Left lung (tissue), 10 donors: ENCODE measurements around the gene PGM2. TPM values are rescaled to one million over a fixed set of nuclear protein-coding genes. Genes with fewer than 3 reads are reported as not detected.
A peak's percentile ranks its signal among the peaks of the same experiment; 100 is the strongest.

ENCODE experiments used
- ATAC-seq: fragments of 200-7000 bp; cut with Tn5 transposase; one replicate; pipeline ENCODE4 v1.9.1; 2020; ENCODE audit warnings: moderate library complexity
- DNase-seq, 4 donors: peaks; one replicate each; pipeline ENCODE4 v3.0.0-alpha.2; 2013 to 2020
- H3K27ac ChIP-seq, 2 donors: fragments of 200-600 bp; sonication (generic) in 1 of 2; one replicate each; pipeline versions ENCODE4 v1.5.0 to v1.8.0; 2020 to 2021
- H3K27me3 ChIP-seq, 2 donors: fragments of 200-600 bp; sonication (generic) in 1 of 2; one replicate each; pipeline versions ENCODE4 v1.5.0 to v1.8.0; 2020 to 2021
- H3K36me3 ChIP-seq, 2 donors: fragments of 200-600 bp; sonication (generic) in 1 of 2; one replicate each; pipeline versions ENCODE4 v1.5.0 to v1.8.0; 2020 to 2021
- H3K4me1 ChIP-seq, 2 donors: fragments of 200-600 bp; one replicate each; pipeline ENCODE4 v1.8.0; 2021
- H3K4me3 ChIP-seq, 2 donors: fragments of 200-600 bp; sonication (generic) in 1 of 2; one replicate each; pipeline versions ENCODE4 v1.5.0 to v1.8.0; 2020 to 2021; ENCODE audit warnings: mild to moderate bottlenecking in 1 of 2
- H3K9me3 ChIP-seq, 2 donors: fragments of 200-600 bp; sonication (generic) in 1 of 2; one replicate each; pipeline versions ENCODE4 v1.5.0 to v1.8.0; 2020 to 2021
- intact Hi-C, 2 donors: fragments of 100-400 bp; cut with DNase I; formaldehyde crosslinking; loops; one replicate each; pipeline versions ENCODE4 v1.11.2 to v1.14.2; 2022
- polyA plus RNA-seq, 6 donors: library from polyadenylated mRNA; unstranded; fragments of 120-200 nt; gene quantifications; one replicate each; pipeline ENCODE4 v1.2.1, GENCODE V29; 2013; ENCODE audit not compliant: insufficient read length in 6 of 6
- total RNA-seq, 2 donors: library from RNA; stranded (reverse); fragmentation: NEBNext Ultra II Directional; extraction: Animal tissue kit (Norgen Biotek cat#: 25700); gene quantifications; one replicate each; pipeline ENCODE4 v1.2.1, GENCODE V29; 2021
- TF ChIP-seq, protein P1 (sequence below), 2 donors: fragments of 200-600 bp; sonication (generic) in 1 of 2; IDR thresholded peaks; one replicate each; pipeline versions ENCODE4 v1.5.0 to v1.8.0; 2021; ENCODE audit warnings: antibody characterized with exemption in 2 of 2
- donor health status: DM: no; HTN: yes; CAD: no.
- donor health status: DM: no; HTN: no; CAD: no.

Gene PGM2
- total and polyA plus RNA-seq, 8 donors = 23.0 to 30.2 (median 27.2) TPM

DNA sequence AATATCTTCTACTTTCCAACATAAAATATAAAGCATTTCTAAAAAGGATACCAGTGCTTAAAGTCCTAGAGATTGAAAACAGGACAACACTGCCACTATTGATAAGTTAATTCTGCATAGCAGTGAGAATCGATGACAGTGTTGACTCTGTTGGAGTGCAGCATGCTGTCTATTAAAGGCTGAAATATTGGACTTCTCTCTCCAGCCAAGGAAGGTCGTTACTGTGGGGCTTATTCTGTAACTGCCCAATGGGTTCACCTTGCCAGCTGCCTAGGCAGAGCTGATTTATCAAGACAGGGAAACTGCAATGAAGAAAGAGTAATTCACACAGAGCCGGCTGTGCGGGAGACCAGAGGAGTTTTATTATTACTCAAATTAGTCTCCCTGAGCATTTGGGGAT, 37.7 kb upstream of the PGM2 start:
- Histone ChIP-seq H3K4me1 (no peaks in the 10 kb centered on the region), H3K27me3 (no peaks in the 10 kb centered on the region), H3K27ac (no peak overlapping the region), H3K4me3 (no peak overlapping the region), H3K9me3 (peaks cover 0 to 7% of the 10 kb centered on the region in 2 donors), H3K36me3 (no peaks in the 10 kb centered on the region)
- TF ChIP-seq, protein P1, sequence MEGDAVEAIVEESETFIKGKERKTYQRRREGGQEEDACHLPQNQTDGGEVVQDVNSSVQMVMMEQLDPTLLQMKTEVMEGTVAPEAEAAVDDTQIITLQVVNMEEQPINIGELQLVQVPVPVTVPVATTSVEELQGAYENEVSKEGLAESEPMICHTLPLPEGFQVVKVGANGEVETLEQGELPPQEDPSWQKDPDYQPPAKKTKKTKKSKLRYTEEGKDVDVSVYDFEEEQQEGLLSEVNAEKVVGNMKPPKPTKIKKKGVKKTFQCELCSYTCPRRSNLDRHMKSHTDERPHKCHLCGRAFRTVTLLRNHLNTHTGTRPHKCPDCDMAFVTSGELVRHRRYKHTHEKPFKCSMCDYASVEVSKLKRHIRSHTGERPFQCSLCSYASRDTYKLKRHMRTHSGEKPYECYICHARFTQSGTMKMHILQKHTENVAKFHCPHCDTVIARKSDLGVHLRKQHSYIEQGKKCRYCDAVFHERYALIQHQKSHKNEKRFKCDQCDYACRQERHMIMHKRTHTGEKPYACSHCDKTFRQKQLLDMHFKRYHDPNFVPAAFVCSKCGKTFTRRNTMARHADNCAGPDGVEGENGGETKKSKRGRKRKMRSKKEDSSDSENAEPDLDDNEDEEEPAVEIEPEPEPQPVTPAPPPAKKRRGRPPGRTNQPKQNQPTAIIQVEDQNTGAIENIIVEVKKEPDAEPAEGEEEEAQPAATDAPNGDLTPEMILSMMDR (IDR thresholded peaks at IDR 0.05) = no peak
- no peak for DNase-seq
- intact Hi-C loops = no loop called here
- no peak for ATAC-seq

DNA sequence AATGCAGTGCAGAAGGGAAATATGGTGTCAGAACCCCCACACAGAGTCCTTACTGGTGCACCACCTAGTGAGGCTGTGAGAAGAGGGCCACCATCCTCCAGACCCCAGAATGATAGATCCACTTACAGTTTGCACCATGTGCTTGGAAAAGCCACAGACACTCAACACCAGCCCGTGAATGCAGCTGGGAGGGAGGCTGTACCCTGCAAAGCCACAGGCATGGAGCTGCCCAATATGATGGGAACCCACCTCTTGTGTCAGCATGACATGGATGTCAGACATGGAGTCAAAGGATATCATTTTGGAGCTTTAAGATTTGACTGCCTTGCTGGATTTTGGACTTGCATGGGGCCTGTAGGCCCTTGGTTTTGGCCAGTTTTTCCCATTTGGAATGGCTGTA, 34.2 kb upstream of the PGM2 start:
- Histone ChIP-seq H3K4me1 (peaks cover 0 to 2% of the 10 kb centered on the region in 2 donors), H3K9me3 (no peaks in the 10 kb centered on the region), H3K36me3 (no peaks in the 10 kb centered on the region), H3K27me3 (no peaks in the 10 kb centered on the region), H3K27ac (no peak overlapping the region), H3K4me3 (no peak overlapping the region)
- no peak for DNase-seq
- ATAC-seq = no peak
- TF ChIP-seq, protein P1 (IDR thresholded peaks at IDR 0.05) = no peak
- intact Hi-C loops = no loop called here

DNA sequence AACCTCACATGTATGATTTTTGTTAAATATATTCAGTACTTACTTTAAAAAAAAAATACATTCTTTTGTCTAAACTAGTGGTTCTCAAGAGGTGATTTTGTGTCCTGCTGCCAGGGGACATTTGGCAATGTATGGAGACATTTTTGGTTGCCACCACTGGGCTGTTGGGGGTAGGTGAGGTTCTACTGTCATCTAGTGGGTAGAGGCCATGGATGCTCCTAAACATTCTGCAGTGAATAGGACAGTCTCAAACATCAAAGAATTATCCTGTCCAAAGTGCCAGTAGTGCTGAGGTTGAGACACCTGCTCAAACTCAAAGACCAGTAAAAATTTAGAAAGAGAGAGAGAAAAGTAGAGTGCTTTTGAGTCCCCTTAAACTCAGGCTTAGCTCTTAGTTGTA, 32.9 kb upstream of the PGM2 start:
- DNase-seq (no peak), ATAC-seq (peak; percentile 86)
- Histone ChIP-seq H3K27ac (no peak overlapping the region), H3K9me3 (no peaks in the 10 kb centered on the region), H3K36me3 (no peaks in the 10 kb centered on the region), H3K27me3 (no peaks in the 10 kb centered on the region), H3K4me3 (no peak overlapping the region), H3K4me1 (peaks cover 0 to 6% of the 10 kb centered on the region in 2 donors)
- intact Hi-C loops = no loop called here
- TF ChIP-seq, protein P1 (IDR thresholded peaks at IDR 0.05) = peak; percentile 22 to 29

DNA sequence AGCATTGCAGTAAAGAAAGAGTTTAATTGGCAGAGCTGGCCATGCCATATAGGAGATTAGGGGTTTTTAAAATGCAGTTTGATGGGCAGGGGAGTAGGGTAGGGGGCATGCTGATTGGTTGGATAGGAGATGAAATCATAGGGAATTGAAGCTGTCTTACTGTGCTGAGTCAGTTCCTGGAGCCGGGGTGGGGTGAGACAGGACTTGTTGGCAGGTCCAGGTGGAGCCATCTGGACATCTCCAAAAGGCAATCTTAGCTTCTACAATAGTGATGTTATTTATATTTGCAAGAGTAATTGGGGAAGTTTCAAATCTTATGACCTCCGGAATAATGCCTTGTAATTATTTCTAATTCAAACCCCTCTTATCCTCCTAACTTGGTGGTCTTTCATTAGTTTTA, 32.4 kb upstream of the PGM2 start:
- peak in 1 of 4 donors; percentile 55 for DNase-seq
- no peak overlapping the region for H3K4me3 ChIP-seq
- intact Hi-C loops = no loop called here

DNA sequence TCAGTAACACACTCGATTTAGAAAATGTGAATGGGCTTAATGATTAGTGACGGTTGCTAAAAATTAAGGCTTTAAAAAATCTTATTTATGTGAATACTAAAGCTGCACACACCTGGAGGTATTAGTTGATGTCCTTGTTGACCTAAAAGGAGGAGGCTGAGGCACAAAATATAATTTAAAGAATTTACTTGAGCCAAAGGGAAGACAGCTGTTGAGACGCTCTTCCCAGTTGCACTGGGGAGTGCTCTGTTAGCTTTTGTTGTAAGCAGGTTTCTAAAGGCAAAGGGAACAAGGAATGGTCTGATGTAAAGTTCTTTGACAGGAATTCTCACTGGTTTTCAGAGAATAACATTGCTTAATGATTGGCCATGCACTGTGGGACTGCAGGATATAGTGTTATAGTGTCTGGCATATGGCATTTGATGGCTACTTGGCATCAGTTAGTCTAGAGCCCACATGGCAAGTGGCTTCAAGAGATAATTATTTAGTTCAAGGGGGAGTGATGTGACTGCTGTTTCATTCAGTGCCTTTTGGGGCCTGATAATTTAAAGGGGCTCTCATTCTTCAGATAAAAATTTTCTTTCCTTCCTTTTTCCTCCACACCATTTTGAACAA, 30.8 kb upstream of the PGM2 start:
- peaks cover 0 to 6% of the 10 kb centered on the region in 2 donors for H3K4me1 ChIP-seq
- intact Hi-C loops = no loop called here
- DNase-seq = no peak

More for the DNA sequence above, 32.4 kb upstream of the PGM2 start:
- Histone ChIP-seq H3K27me3 (no peaks in the 10 kb centered on the region), H3K27ac (no peak overlapping the region), H3K9me3 (no peaks in the 10 kb centered on the region), H3K4me1 (peaks cover 0 to 6% of the 10 kb centered on the region in 2 donors), H3K36me3 (no peaks in the 10 kb centered on the region)
- no peak for ATAC-seq
- TF ChIP-seq, protein P1 (IDR thresholded peaks at IDR 0.05) = no peak

More for the DNA sequence above, 30.8 kb upstream of the PGM2 start:
- Histone ChIP-seq H3K9me3 (no peaks in the 10 kb centered on the region), H3K27me3 (no peaks in the 10 kb centered on the region), H3K4me3 (no peak overlapping the region), H3K36me3 (no peaks in the 10 kb centered on the region), H3K27ac (no peak overlapping the region)
- ATAC-seq = no peak
- TF ChIP-seq, protein P1 (IDR thresholded peaks at IDR 0.05) = no peak
